Colonic mucosa (tissue), 4 donors: ENCODE measurements around the gene DNAJC3. TPM values are rescaled to one million over a fixed set of nuclear protein-coding genes. Genes with fewer than 3 reads are reported as not detected.
"Not testable (repeated sequence)": the region's sequence is repeated elsewhere in the genome, so short reads cannot be mapped to it uniquely, and the experiment has no call there.

ENCODE experiments used
- DNase-seq: peaks from one replicate; pipeline ENCODE4 v3.0.0-alpha.2; 2020
- H3K27ac ChIP-seq: fragments of 200-600 bp; one replicate; pipeline ENCODE4 v1.8.0; 2021
- H3K27me3 ChIP-seq: fragments of 200-600 bp; one replicate; pipeline ENCODE4 v1.8.0; 2021
- H3K36me3 ChIP-seq: fragments of 200-600 bp; one replicate; pipeline ENCODE4 v1.8.0; 2021
- H3K4me1 ChIP-seq: fragments of 200-600 bp; one replicate; pipeline ENCODE4 v1.8.0; 2021; ENCODE audit warnings: mild to moderate bottlenecking
- H3K4me3 ChIP-seq: fragments of 200-600 bp; one replicate; pipeline ENCODE4 v1.8.0; 2021
- H3K9ac ChIP-seq, 2 donors: one replicate each; pipeline ENCODE4 v1.7.0; 2013; ENCODE audit warnings: control low read depth in 2 of 2, low read depth in 2 of 2, low read length in 2 of 2
- H3K9me3 ChIP-seq: fragments of 200-600 bp; one replicate; pipeline ENCODE4 v1.8.0; 2021
- intact Hi-C: fragments of 100-400 bp; cut with DNase I; formaldehyde crosslinking; loops from one replicate; pipeline ENCODE4 v1.14.1; 2022
- total RNA-seq, 2 donors: library from RNA; stranded (reverse); fragmentation: NEBNext Ultra II Directional in 1 of 2; extraction: Animal tissue kit (Norgen Biotek cat#: 25700) in 1 of 2; gene quantifications; one replicate each; pipeline ENCODE4 v1.2.1, GENCODE V29; 2021
- TF ChIP-seq, protein P1 (sequence below): fragments of 200-600 bp; IDR thresholded peaks from one replicate; pipeline ENCODE4 v1.8.0; 2022; ENCODE audit warnings: antibody characterized with exemption, mild to moderate bottlenecking
- donor health status: healthy.
- donor health status: DM: no; HTN: no; CAD: no.
- donor health status: DM: no; HTN: no; CAD: no.

DNAJC3 gene
- total RNA-seq, 2 donors from 2014 or later = 70.6 to 76.8 TPM

DNA sequence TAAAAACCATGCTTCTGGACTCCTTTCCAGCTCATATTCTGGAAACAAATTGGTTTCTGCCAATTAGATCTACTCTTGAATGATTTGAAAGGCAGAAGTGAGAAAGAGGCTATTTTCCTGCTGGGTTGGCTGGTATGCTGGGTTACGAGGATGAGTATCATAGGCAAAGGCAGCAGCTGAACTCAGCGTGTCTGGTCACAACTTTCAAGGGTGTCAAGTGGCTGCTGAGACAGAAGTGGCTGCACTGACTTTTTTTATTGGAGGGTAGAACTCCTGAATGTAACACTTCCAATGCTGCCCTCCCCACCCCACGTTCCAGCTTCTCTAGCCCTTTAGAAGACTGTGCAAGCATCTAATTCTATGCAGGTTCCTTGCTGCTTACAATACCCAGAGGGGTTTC lies 24.1 kb upstream of the DNAJC3 start:
- no peak overlapping the region for H3K27ac ChIP-seq
- no peaks in the 10 kb centered on the region for H3K9me3 ChIP-seq
- no peak overlapping the region for H3K4me3 ChIP-seq
- no peaks in the 10 kb centered on the region for H3K27me3 ChIP-seq
- no peaks in the 10 kb centered on the region for H3K36me3 ChIP-seq
- DNase-seq = no peak
- TF ChIP-seq, protein P1, sequence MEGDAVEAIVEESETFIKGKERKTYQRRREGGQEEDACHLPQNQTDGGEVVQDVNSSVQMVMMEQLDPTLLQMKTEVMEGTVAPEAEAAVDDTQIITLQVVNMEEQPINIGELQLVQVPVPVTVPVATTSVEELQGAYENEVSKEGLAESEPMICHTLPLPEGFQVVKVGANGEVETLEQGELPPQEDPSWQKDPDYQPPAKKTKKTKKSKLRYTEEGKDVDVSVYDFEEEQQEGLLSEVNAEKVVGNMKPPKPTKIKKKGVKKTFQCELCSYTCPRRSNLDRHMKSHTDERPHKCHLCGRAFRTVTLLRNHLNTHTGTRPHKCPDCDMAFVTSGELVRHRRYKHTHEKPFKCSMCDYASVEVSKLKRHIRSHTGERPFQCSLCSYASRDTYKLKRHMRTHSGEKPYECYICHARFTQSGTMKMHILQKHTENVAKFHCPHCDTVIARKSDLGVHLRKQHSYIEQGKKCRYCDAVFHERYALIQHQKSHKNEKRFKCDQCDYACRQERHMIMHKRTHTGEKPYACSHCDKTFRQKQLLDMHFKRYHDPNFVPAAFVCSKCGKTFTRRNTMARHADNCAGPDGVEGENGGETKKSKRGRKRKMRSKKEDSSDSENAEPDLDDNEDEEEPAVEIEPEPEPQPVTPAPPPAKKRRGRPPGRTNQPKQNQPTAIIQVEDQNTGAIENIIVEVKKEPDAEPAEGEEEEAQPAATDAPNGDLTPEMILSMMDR = no peak
- no peaks in the 10 kb centered on the region for H3K4me1 ChIP-seq
- intact Hi-C loops = no loop called here
- no peak overlapping the region for H3K9ac ChIP-seq

DNA sequence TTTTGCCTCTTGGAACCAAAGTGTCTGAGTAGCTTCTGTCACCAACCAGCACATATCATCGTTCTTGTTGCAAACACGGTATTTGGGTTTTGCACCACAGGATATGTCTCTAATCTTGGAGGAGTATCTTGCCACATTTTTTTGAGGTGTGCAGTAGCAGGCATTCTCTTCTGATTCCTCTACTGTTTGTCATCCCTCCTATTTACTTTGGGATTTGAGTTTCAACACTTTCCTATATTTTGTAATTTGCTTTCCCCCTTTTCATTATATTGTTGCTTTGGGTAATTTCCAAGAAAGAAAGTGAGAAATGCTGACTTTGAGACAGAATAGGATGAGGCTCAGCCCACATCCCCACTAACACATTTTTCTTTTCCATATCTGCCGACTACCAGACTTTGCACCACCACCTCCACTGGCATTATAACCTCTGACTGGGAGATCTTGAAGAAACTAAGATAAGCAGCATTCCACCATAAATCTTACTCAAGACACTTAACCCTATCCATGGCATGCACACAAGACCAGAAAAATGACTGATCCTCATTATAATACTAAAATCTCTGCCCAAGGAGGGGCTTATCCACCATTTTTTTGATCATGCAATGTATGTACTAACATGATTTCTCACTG lies 20.4 kb upstream of the DNAJC3 start:
- Histone ChIP-seq H3K36me3 (no peaks in the 10 kb centered on the region), H3K4me1 (no peaks in the 10 kb centered on the region), H3K27me3 (no peaks in the 10 kb centered on the region), H3K4me3 (no peak overlapping the region), H3K9ac (no peak overlapping the region), H3K27ac (no peak overlapping the region), H3K9me3 (no peaks in the 10 kb centered on the region)
- intact Hi-C loops = no loop called here
- TF ChIP-seq, protein P1 = no peak
- no peak for DNase-seq

DNA sequence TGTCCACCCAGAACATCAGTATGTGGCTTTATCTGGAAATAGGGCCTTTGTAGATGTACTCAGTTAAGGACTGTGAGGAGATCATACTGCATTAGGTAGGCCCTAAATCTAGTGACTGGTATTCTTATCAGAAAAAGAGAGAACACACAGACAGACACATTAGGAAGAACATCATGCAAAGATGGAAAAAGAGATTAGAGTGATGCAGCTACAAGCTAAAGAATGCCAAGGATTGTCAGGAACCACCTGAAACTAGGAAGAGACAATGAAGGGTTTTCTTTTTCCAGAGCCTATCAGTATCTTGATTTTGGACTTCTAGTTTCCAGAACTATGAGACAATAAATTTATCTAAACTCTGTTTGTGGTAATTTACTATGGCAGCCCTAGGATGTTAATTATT lies 17.4 kb upstream of the DNAJC3 start:
- Histone ChIP-seq H3K27me3 (no peaks in the 10 kb centered on the region), H3K4me1 (no peaks in the 10 kb centered on the region), H3K9me3 (no peaks in the 10 kb centered on the region), H3K9ac (no peak overlapping the region), H3K4me3 (no peak overlapping the region), H3K27ac (no peak overlapping the region), H3K36me3 (no peaks in the 10 kb centered on the region)
- TF ChIP-seq, protein P1 = no peak
- DNase-seq = no peak
- intact Hi-C loops = no loop called here

DNA sequence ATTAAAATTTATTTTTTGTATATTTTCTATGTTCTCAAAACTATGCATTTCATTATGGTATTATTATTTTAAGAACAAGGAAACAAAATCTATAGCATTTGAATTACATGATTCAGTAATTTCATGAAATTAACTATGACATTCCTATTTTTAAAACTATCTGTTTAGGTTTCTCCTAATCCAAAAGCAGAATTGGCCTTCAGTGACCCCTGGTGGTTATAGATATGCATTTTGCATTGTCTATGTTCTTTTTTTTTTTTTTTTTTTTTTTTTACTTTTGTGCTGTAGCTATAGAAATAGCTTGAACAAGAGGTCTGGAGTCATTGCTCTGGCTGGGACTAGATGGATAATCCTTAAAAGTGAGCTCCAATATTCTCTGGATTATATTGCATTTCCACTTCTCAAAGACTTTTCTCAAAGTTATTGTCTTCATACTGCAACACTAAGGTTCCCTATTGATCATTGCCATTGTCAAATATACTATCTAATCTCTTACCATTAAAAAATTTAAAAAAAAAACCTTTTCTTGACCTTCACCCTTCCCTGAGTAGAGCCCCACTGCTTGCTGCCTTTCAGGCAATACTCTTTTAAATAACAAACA lies 15.9 kb upstream of the DNAJC3 start:
- no peaks in the 10 kb centered on the region for H3K4me1 ChIP-seq
- no peaks in the 10 kb centered on the region for H3K9me3 ChIP-seq
- H3K4me3 ChIP-seq = no peak overlapping the region
- H3K9ac ChIP-seq = no peak overlapping the region
- TF ChIP-seq, protein P1 = peak; percentile 60
- H3K27me3 ChIP-seq = no peaks in the 10 kb centered on the region
- DNase-seq = no peak
- no peaks in the 10 kb centered on the region for H3K36me3 ChIP-seq
- no peak overlapping the region for H3K27ac ChIP-seq
- intact Hi-C loops = loop anchor here (5.0 kb wide), 1 partner anchor 124 kb away; no protein-coding TSS in a partner anchor

DNA sequence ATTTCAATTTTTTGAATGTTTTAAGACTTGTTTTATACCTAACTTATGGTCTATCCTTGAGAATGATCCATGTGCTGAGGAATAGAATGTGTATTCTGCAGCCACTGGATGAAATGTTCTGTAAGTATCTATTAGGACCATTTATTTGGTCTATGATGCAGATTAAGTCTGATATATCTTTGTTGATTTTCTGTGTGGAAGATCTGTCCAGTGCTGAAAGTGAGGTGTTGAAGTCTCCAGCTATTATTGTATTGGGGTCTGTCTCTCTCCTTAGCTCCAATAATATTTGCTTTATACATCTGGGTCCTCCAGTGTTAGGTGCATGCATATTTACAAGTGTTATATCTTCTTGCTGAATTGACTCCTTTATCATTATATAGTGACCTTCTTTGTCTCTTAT lies 9.7 kb upstream of the DNAJC3 start:
- H3K4me3 ChIP-seq, intact Hi-C loops, H3K4me1 ChIP-seq, H3K9ac ChIP-seq, H3K27ac ChIP-seq, H3K9me3 ChIP-seq, H3K27me3 ChIP-seq, H3K36me3 ChIP-seq, DNase-seq: not testable (repeated sequence)

DNA sequence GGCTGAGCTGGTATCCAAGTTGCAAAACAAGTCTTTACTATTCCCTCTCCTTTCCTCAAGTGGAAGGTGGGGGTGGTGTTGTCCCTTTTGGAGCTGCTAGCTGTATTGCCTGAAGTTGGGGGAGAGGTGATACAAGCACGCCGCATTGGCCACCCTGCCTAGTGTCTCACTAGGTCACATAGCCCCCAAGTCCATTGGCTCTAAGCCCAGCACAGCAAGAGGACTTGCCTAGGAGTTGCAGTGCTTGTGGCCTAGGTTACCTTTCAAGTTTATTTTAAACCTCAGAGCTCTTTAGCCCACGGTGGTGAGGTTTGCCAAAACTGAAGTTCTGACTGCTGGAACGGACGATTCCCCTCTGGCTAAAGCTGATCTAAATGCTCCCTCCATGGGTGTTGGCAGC lies 5.3 kb upstream of the DNAJC3 start:
- H3K4me3 ChIP-seq = no peak overlapping the region
- H3K9ac ChIP-seq = no peak overlapping the region
- no peaks in the 10 kb centered on the region for H3K36me3 ChIP-seq
- TF ChIP-seq, protein P1 = no peak
- no peaks in the 10 kb centered on the region for H3K27me3 ChIP-seq
- no peak overlapping the region for H3K27ac ChIP-seq
- H3K9me3 ChIP-seq = no peaks in the 10 kb centered on the region
- intact Hi-C loops = no loop called here
- peaks cover 8% of the 10 kb centered on the region for H3K4me1 ChIP-seq
- no peak for DNase-seq
